ENCODE results near the gene ABL1.

DNA sequence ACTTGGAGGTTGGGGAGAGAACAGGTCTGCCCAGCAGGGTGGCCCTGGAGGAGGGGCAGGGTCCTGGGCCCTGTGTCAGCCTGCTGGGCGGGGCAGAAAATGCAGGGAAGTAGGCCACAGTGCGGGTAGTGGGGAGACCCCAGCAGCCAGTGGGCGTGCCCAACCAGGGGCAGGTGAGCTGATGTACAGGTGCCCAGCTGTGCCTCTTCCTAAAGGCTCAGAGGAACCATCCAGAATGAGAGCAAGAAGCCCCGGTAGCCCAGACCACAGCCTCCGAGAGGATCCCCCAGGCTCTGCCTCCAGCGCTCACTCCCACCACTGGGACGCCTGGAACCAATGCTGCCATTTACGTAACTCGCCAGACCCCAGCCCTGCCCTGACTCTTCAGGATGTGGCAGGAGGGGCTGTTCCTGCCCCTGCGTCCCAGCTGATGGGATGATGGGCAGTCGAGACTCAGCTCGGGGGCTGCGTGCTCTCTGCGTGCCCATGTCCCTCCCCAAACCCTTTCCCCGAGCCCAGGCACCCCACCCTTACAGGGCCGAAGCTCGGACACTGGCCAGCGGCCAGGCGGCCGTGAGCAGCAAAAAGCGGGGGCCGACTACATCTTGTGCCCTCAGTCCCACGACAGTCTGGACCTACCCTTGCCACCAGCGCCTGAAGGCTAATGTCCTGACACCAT is 79.5 kb downstream of the ABL1 start:
- TF ChIP-seq, protein P1, sequence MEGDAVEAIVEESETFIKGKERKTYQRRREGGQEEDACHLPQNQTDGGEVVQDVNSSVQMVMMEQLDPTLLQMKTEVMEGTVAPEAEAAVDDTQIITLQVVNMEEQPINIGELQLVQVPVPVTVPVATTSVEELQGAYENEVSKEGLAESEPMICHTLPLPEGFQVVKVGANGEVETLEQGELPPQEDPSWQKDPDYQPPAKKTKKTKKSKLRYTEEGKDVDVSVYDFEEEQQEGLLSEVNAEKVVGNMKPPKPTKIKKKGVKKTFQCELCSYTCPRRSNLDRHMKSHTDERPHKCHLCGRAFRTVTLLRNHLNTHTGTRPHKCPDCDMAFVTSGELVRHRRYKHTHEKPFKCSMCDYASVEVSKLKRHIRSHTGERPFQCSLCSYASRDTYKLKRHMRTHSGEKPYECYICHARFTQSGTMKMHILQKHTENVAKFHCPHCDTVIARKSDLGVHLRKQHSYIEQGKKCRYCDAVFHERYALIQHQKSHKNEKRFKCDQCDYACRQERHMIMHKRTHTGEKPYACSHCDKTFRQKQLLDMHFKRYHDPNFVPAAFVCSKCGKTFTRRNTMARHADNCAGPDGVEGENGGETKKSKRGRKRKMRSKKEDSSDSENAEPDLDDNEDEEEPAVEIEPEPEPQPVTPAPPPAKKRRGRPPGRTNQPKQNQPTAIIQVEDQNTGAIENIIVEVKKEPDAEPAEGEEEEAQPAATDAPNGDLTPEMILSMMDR (IDR thresholded peaks at IDR 0.05; ENCODE audit: low read depth, low read length) = no peak
- TF ChIP-seq POLR2A (IDR thresholded peaks at IDR 0.05; ENCODE audit: extremely low read depth, insufficient read length) = no peak

All from NB4 (cell line).